SU-DHL-6 (cell line): ENCODE results near the gene UTS2B.

Source experiments
- H2AFZ ChIP-seq: fragments of 200-600 bp; sonication (generic); 2 replicates; pipeline ENCODE4 v1.6.1; 2014; ENCODE audit warnings: low read depth, mild to moderate bottlenecking, moderate library complexity, mixed read lengths, antibody characterized with exemption, low read length; ENCODE audit not compliant: severe bottlenecking
- H3F3A ChIP-seq: fragments of 200-600 bp; shearing (Covaris generic); 2 replicates; pipeline ENCODE4 v1.6.0; 2016; ENCODE audit warnings: antibody characterized with exemption, mild to moderate bottlenecking; ENCODE audit not compliant: insufficient read depth
- H3K27ac ChIP-seq: fragments of 200-600 bp; sonication (generic); 2 replicates; pipeline ENCODE4 v1.5.1; 2016; ENCODE audit warnings: low read depth, mild to moderate bottlenecking, low read length, moderate library complexity, mixed read lengths
- H3K27me3 ChIP-seq: fragments of 200-600 bp; sonication (generic), shearing (Covaris generic); 2 replicates; pipeline ENCODE4 v1.6.0; 2014; ENCODE audit warnings: mild to moderate bottlenecking, low read length
- H3K36me3 ChIP-seq: fragments of 200-600 bp; sonication (generic); 2 replicates; pipeline ENCODE4 v1.6.1; 2014; ENCODE audit warnings: mild to moderate bottlenecking, low read length, mixed read lengths
- H3K4me2 ChIP-seq: fragments of 300-600, 200-600 bp; shearing (Covaris generic), sonication (generic); 2 replicates; pipeline ENCODE4 v1.6.0; 2014; ENCODE audit warnings: low read length, low read depth, mild to moderate bottlenecking; ENCODE audit not compliant: poor library complexity, severe bottlenecking
- H3K4me3 ChIP-seq: fragments of 200-600 bp; sonication (generic); 2 replicates; pipeline ENCODE4 v1.5.1; 2014; ENCODE audit warnings: antibody characterized with exemption, low read length, mild to moderate bottlenecking, mixed read lengths; ENCODE audit not compliant: insufficient read depth, poor library complexity, severe bottlenecking
- H3K79me2 ChIP-seq: fragments of 200-600 bp; sonication (generic); 2 replicates; pipeline ENCODE4 v1.6.1; 2014; ENCODE audit warnings: mild to moderate bottlenecking, low read length, moderate library complexity; ENCODE audit not compliant: insufficient read depth
- H3K9ac ChIP-seq: fragments of 200-600 bp; sonication (generic); 2 replicates; pipeline ENCODE4 v1.7.0; 2014; ENCODE audit warnings: mild to moderate bottlenecking, low read length
- H3K9me2 ChIP-seq: fragments of 200-600 bp; sonication (generic); replicated peaks from 2 replicates; pipeline ENCODE4 v1.6.1; 2014; ENCODE audit warnings: low read length; ENCODE audit not compliant: insufficient read depth
- H3K9me3 ChIP-seq: fragments of 200-600 bp; sonication (generic); 2 replicates; pipeline ENCODE4 v1.6.1; 2014; ENCODE audit warnings: low read length, mixed read lengths; ENCODE audit not compliant: insufficient read depth
- H4K20me1 ChIP-seq: fragments of 200-600 bp; sonication (generic); 2 replicates; pipeline ENCODE4 v1.6.1; 2014; ENCODE audit warnings: low read depth, mild to moderate bottlenecking, antibody characterized with exemption, low read length, moderate library complexity, mixed read lengths
- CTCF ChIP-seq: fragments of 200-600 bp; sonication (generic); IDR thresholded peaks from one replicate; pipeline ENCODE4 v1.5.1; 2017; ENCODE audit warnings: antibody characterized with exemption, mild to moderate bottlenecking, low read length, moderate library complexity; ENCODE audit not compliant: insufficient read depth, poor library complexity, severe bottlenecking
- EZH2phosphoT487 ChIP-seq: fragments of 200-600 bp; sonication (generic), shearing (Covaris generic); conservative IDR thresholded peaks from 2 replicates; pipeline ENCODE4 v1.6.1; 2018; ENCODE audit warnings: mild to moderate bottlenecking, antibody characterized with exemption, low read length, moderate library complexity, mixed read lengths

Gene UTS2B

GRCh38 chr3:191334346-191334893, 4.1 kb upstream of the UTS2B start:
- no peaks in the 10 kb centered on the region for H3K27me3 ChIP-seq
- no peaks in the 10 kb centered on the region for H3K9me3 ChIP-seq
- no peak for TF ChIP-seq CTCF
- no peak for TF ChIP-seq EZH2phosphoT487
- H4K20me1 ChIP-seq = no peaks in the 10 kb centered on the region
- H3K4me3 ChIP-seq = no peak overlapping the region
- no peak overlapping the region for H3K27ac ChIP-seq
- no peak overlapping the region for H2AFZ ChIP-seq
- H3K79me2 ChIP-seq = no peaks in the 10 kb centered on the region
- H3K4me2 ChIP-seq = no peak overlapping the region
- no peak overlapping the region for H3K9ac ChIP-seq
- no peaks in the 10 kb centered on the region for H3K9me2 ChIP-seq
- no peaks in the 10 kb centered on the region for H3K36me3 ChIP-seq
- H3F3A ChIP-seq = no peaks in the 10 kb centered on the region

- Histone ChIP-seq H4K20me1 (no peaks in the 10 kb centered on the region), H3K9me2 (no peaks in the 10 kb centered on the region), H2AFZ (no peak overlapping the region), H3F3A (peaks cover 4% of the 10 kb centered on the region; the same call in 1 of the 2 replicates), H3K27me3 (no peaks in the 10 kb centered on the region), H3K4me3 (no peak overlapping the region), H3K79me2 (no peaks in the 10 kb centered on the region), H3K36me3 (no peaks in the 10 kb centered on the region), H3K9me3 (no peaks in the 10 kb centered on the region), H3K27ac (no peak overlapping the region), H3K4me2 (no peak overlapping the region), H3K9ac (no peak overlapping the region)
- no peak for TF ChIP-seq EZH2phosphoT487
- TF ChIP-seq CTCF = no peak
These were observed 3.1 kb upstream of the UTS2B start for GRCh38 chr3:191333298-191333880.

- TF ChIP-seq CTCF = no peak
- TF ChIP-seq EZH2phosphoT487 = no peak
- no peaks in the 10 kb centered on the region for H3K79me2 ChIP-seq
- H3K27ac ChIP-seq = no peak overlapping the region
- no peak overlapping the region for H3K4me2 ChIP-seq
- no peaks in the 10 kb centered on the region for H3K27me3 ChIP-seq
- H3K9me3 ChIP-seq = no peaks in the 10 kb centered on the region
- no peaks in the 10 kb centered on the region for H3K9me2 ChIP-seq
- no peaks in the 10 kb centered on the region for H3K36me3 ChIP-seq
- no peak overlapping the region for H3K4me3 ChIP-seq
- no peaks in the 10 kb centered on the region for H4K20me1 ChIP-seq
- peaks cover 4% of the 10 kb centered on the region; the same call in 1 of the 2 replicates for H3F3A ChIP-seq
- H2AFZ ChIP-seq = no peak overlapping the region
- no peak overlapping the region for H3K9ac ChIP-seq
These were observed 1.1 kb upstream of the UTS2B start for GRCh38 chr3:191331388-191331787.
